Psoas muscle (tissue), 8 donors: ENCODE results near the gene DDX5. TPM values are rescaled to one million over a fixed set of nuclear protein-coding genes. Genes with fewer than 3 reads are reported as not detected.

Experiments
- ATAC-seq, 4 donors: fragments of 200-7000 bp; cut with Tn5 transposase; one replicate each; pipeline ENCODE4 v1.9.1; 2020; ENCODE audit warnings: moderate library complexity in 3 of 4, mild to moderate bottlenecking in 2 of 4
- DNase-seq, 2 donors: peaks; one replicate each; pipeline ENCODE4 v3.0.0-alpha.2; 2020
- H3K27ac ChIP-seq: fragments of 200-600 bp; one replicate; pipeline ENCODE4 v1.8.0; 2022
- H3K27me3 ChIP-seq, 3 donors: fragments of 200-600 bp in 1 of 3; one replicate each; pipeline versions ENCODE4 v1.6.1 to v1.8.0; 2013 to 2022; ENCODE audit warnings: low read length in 2 of 3, mild to moderate bottlenecking in 2 of 3, moderate library complexity in 1 of 3; ENCODE audit not compliant: insufficient read depth in 3 of 3
- H3K36me3 ChIP-seq, 2 donors: fragments of 200-600 bp in 1 of 2; one replicate each; pipeline versions ENCODE4 v1.6.1 to v1.8.0; 2013 to 2022; ENCODE audit warnings: low read depth in 1 of 2, mild to moderate bottlenecking in 1 of 2, moderate library complexity in 1 of 2; ENCODE audit not compliant: insufficient read depth in 1 of 2
- H3K4me1 ChIP-seq: fragments of 200-600 bp; one replicate; pipeline ENCODE4 v1.8.0; 2022
- H3K4me3 ChIP-seq: fragments of 200-600 bp; one replicate; pipeline ENCODE4 v1.8.0; 2022; ENCODE audit warnings: mild to moderate bottlenecking
- H3K9me3 ChIP-seq: fragments of 200-600 bp; one replicate; pipeline ENCODE4 v1.8.0; 2022
- WGBS, 3 donors: extraction: QIAGEN DNeasy Blood & Tissue Kit; methylation state at CpG; one replicate each; pipeline versions ENCODE4 v1.1.6 to v1.1.7; 2013; 5-methylcytosine and 5-hydroxymethylcytosine counted together
- intact Hi-C, 2 donors: fragments of 100-400 bp; cut with DNase I; formaldehyde crosslinking; loops; one replicate each; pipeline versions ENCODE4 v1.11.0 to v1.14.2; 2022
- polyA plus RNA-seq, 3 donors: library from polyadenylated mRNA; stranded (reverse); fragments of 200-250 nt; gene quantifications; one replicate each; pipeline ENCODE4 v1.2.3, GENCODE V29; 2013
- total RNA-seq, 4 donors: library from RNA; stranded (reverse); fragmentation: NEBNext Ultra II Directional in 2 of 4; extraction: Animal tissue kit (Norgen Biotek cat#: 25700) in 2 of 4; gene quantifications; one replicate each; pipeline versions ENCODE4 v1.2.1 to v1.2.4, GENCODE V29; 2021 to 2023
- TF ChIP-seq, protein P1 (sequence below): fragments of 200-600 bp; IDR thresholded peaks from one replicate; pipeline ENCODE4 v1.8.0; 2022; ENCODE audit warnings: antibody characterized with exemption
- donor health status: healthy with polysubstance abuse.
- donor health status: DM: no; HTN: no; CAD: no; lungs with moderate emphysema.
- donor health status: Bipolar disorder and iron deficiency.
- donor health status: healthy.
- donor health status: DM: yes; HTN: yes; CAD: no.
- donor health status: DM: no; HTN: no; CAD: no.
- donor health status: DM: no; HTN: no; CAD: no.
- donor health status: DM: yes; HTN: yes; CAD: no.

Gene DDX5
- total and polyA plus RNA-seq, 7 donors = 122 to 497 (median 272) TPM

DNA sequence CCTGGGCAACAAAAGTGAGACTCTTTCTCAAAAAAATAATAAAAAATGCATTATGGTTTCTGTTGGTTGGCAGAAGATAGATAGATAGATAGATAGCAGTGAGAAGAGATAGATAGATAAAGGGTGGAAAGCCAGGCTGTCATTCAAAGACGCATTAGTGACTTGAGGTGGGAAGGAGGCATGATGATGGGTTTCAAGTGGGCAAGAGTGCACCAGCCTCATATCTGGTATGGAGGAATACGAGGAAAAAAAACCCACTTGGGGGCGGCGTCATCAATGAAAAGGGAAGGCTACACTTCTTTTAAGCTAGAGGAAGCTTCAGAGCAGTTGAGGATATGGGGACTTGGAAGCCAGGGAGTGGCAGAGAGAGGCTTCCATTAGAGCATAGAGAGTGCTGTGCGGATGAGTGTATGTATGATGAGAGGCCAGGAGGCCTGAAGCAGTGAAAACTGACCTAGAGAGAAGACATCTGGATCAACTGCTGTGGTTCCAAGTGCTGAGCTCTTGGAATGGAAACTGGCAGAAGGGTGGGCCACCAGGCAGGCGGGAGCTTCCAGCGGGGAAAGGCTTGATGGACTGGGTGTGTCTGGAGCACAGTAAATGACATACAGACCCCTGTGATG lies 32.5 kb upstream of the DDX5 start:
- TF ChIP-seq, protein P1, sequence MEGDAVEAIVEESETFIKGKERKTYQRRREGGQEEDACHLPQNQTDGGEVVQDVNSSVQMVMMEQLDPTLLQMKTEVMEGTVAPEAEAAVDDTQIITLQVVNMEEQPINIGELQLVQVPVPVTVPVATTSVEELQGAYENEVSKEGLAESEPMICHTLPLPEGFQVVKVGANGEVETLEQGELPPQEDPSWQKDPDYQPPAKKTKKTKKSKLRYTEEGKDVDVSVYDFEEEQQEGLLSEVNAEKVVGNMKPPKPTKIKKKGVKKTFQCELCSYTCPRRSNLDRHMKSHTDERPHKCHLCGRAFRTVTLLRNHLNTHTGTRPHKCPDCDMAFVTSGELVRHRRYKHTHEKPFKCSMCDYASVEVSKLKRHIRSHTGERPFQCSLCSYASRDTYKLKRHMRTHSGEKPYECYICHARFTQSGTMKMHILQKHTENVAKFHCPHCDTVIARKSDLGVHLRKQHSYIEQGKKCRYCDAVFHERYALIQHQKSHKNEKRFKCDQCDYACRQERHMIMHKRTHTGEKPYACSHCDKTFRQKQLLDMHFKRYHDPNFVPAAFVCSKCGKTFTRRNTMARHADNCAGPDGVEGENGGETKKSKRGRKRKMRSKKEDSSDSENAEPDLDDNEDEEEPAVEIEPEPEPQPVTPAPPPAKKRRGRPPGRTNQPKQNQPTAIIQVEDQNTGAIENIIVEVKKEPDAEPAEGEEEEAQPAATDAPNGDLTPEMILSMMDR = no peak
- DNase-seq (no peak), ATAC-seq (no peak)
- H3K27me3 ChIP-seq = no peaks in the 10 kb centered on the region
- H3K36me3 ChIP-seq = peaks cover 13 to 97% of the 10 kb centered on the region in 2 donors
- 82 to 87% (median 85%) methylated on average over 7 of the region's 7 CpGs for WGBS, 3 donors
- H3K4me1 ChIP-seq = no peaks in the 10 kb centered on the region
- H3K9me3 ChIP-seq = no peaks in the 10 kb centered on the region
- intact Hi-C loops = loop anchor here in 1 of 2 donors (10.0 kb wide), 1 partner anchor 116 kb away; no protein-coding TSS in a partner anchor
- no peak overlapping the region for H3K4me3 ChIP-seq
- no peak overlapping the region for H3K27ac ChIP-seq

DNA sequence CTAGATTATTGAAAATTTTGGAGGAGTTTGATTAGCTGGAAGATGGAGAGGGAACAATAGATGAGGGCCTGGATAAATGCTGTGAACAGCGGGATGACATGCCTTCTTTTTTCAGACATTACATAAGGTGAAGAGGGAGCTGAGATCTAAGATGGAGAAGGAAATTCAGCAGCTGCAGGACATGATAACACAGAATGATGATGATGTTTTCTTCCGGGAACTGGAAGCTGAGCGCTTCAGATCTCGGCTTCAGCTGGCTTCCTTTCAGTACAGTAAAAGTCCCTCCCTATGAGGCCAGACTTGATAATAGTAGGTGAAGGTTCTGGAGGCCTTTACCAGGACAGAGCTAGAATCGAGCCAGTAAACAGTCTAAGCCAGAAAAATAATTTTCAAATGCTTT lies 31.4 kb upstream of the DDX5 start:
- intact Hi-C loops = loop anchor here in 1 of 2 donors (10.0 kb wide), 1 partner anchor 117 kb away; no protein-coding TSS in a partner anchor
- H3K27me3 ChIP-seq = no peaks in the 10 kb centered on the region
- no peak for DNase-seq
- 62 to 75% (median 74%) methylated on average over 5 of the region's 5 CpGs for WGBS, 3 donors
- H3K4me3 ChIP-seq = no peak overlapping the region
- H3K4me1 ChIP-seq = no peaks in the 10 kb centered on the region
- TF ChIP-seq, protein P1 = no peak
- no peak for ATAC-seq
- H3K27ac ChIP-seq = no peak overlapping the region
- H3K9me3 ChIP-seq = no peaks in the 10 kb centered on the region
- H3K36me3 ChIP-seq = peaks cover 15 to 97% of the 10 kb centered on the region in 2 donors

DNA sequence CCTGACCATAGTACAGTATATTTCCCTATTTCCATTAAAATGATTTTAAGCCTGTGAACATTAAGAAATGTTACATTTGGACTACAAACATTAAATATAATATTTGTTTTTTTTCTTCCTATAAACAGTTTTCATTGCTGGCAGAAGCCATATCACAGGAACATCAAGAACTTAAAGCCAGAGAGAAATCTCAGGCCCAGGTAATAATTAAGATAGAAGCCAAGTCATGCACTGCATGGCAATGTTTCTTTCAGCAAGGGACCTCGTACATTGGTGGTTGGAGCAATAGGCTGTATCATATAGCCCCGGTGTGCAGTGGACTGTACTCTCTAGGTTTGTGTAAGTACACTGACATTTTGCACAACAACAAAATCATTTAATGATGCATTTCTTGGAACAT lies 30.8 kb upstream of the DDX5 start:
- H3K27me3 ChIP-seq = no peaks in the 10 kb centered on the region
- DNase-seq = no peak

DNA sequence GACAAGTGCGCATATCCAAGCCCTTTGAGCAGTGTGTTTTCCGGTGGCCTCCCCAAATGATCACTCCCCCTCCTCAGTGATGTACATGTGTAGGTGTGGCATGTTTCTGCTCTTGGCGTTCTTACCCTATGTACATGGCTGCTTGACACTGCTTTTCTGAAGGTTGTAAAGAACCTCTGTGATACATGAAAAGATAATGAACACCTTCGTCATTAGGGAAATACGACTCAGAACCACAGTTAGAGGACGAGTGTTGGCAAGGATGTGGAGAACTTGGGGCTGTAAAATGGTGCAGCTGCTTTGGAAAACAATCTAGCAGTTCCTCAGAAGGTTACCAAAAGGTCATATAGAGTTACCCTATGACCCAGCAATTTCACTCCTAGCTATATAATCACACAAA lies 29.3 kb upstream of the DDX5 start:
- WGBS, 3 donors = 62 to 69% (median 63%) methylated on average over 6 of the region's 6 CpGs
- peaks cover 24 to 98% of the 10 kb centered on the region in 2 donors for H3K36me3 ChIP-seq
- no peak for DNase-seq
- ATAC-seq = no peak
- TF ChIP-seq, protein P1 = no peak
- H3K27ac ChIP-seq = no peak overlapping the region
- H3K9me3 ChIP-seq = no peaks in the 10 kb centered on the region
- intact Hi-C loops = loop anchor here in 1 of 2 donors (10.0 kb wide), 1 partner anchor 119 kb away; no protein-coding TSS in a partner anchor
- H3K27me3 ChIP-seq = no peaks in the 10 kb centered on the region
- H3K4me3 ChIP-seq = no peak overlapping the region
- H3K4me1 ChIP-seq = no peaks in the 10 kb centered on the region

More for the DNA sequence above, 30.8 kb upstream of the DDX5 start:
- TF ChIP-seq, protein P1 = no peak
- WGBS, 3 donors = 73 to 83% (median 77%) methylated on average over 2 of the region's 2 CpGs
- Histone ChIP-seq H3K9me3 (no peaks in the 10 kb centered on the region), H3K4me1 (no peaks in the 10 kb centered on the region), H3K27ac (no peak overlapping the region), H3K36me3 (peaks cover 20 to 97% of the 10 kb centered on the region in 2 donors), H3K4me3 (no peak overlapping the region)
- intact Hi-C loops = loop anchor here in 1 of 2 donors (10.0 kb wide), 1 partner anchor 118 kb away; no protein-coding TSS in a partner anchor
- no peak for ATAC-seq
